Measurements from ENCODE around the gene PDE6B.
"Not testable (repeated sequence)": the region's sequence is repeated elsewhere in the genome, so short reads cannot be mapped to it uniquely, and the experiment has no call there.

Gene PDE6B

GRCh38 chr4:669806-670559 is 44.6 kb downstream of the PDE6B start:
- not testable (repeated sequence) for DNase-seq (ENCODE audit: low spot score)

GRCh38 chr4:671769-672168 is 46.4 kb downstream of the PDE6B start:
- DNase-seq (ENCODE audit: low spot score): no peak

- no peak for DNase-seq (ENCODE audit: low spot score)
Observed at GRCh38 chr4:673349-674091, 48.1 kb downstream of the PDE6B start.

GRCh38 chr4:674172-675035 is 49.0 kb downstream of the PDE6B start, which contains the start of the genes ATP5ME and MYL5:
ATP5ME (minus strand) TSS chr4:674276; CDS start chr4:674247, 29 bp downstream.
MYL5 (plus strand) TSS chr4:674542; CDS start chr4:678027, 3,485 bp downstream.
- DNase-seq (ENCODE audit: low spot score): peak; percentile 100

- peak; percentile 48 for DNase-seq (ENCODE audit: low spot score)
Observed at GRCh38 chr4:675036-675882, 49.9 kb downstream of the PDE6B start.

- DNase-seq (ENCODE audit: low spot score): no peak
Observed at GRCh38 chr4:675980-676870, 50.9 kb downstream of the PDE6B start.

- DNase-seq (ENCODE audit: low spot score): no peak
Observed at GRCh38 chr4:676871-677235, 51.5 kb downstream of the PDE6B start.

- DNase-seq (ENCODE audit: low spot score): no peak
Observed at GRCh38 chr4:677431-678293, 52.3 kb downstream of the PDE6B start.

GRCh38 chr4:678331-679103 is 53.1 kb downstream of the PDE6B start:
- DNase-seq (ENCODE audit: low spot score): no peak

- no peak for DNase-seq (ENCODE audit: low spot score)
Observed at GRCh38 chr4:679104-679481, 53.7 kb downstream of the PDE6B start.

GRCh38 chr4:679629-680028 is 54.3 kb downstream of the PDE6B start:
- no peak for DNase-seq (ENCODE audit: low spot score)

GRCh38 chr4:680091-680490 is 54.7 kb downstream of the PDE6B start:
- DNase-seq (ENCODE audit: low spot score): no peak

GRCh38 chr4:680551-680927 is 55.2 kb downstream of the PDE6B start:
- DNase-seq (ENCODE audit: low spot score): no peak

GRCh38 chr4:680928-681645 is 55.7 kb downstream of the PDE6B start:
- peak; percentile 59 for DNase-seq (ENCODE audit: low spot score)

- peak; percentile 90 for DNase-seq (ENCODE audit: low spot score)
Observed at GRCh38 chr4:681736-682451, 56.5 kb downstream of the PDE6B start.

GRCh38 chr4:682490-683172 is 57.3 kb downstream of the PDE6B start:
- no peak for DNase-seq (ENCODE audit: low spot score)
